Astrocyte (in vitro differentiated cells and primary cell): ENCODE data around the gene DHH. TPM values are rescaled to one million over a fixed set of nuclear protein-coding genes. Genes with fewer than 3 reads are reported as not detected.

Source experiments
- DNase-seq: peaks from one replicate; pipeline ENCODE4 v3.0.0-alpha.2; 2010; ENCODE audit warnings: low read depth
- FAIRE-seq: peaks from 2 replicates; lab custom pipeline; 2011; peaks lifted over from hg19 to GRCh38; lab: Jason Lieb, UNC
- H2AFZ ChIP-seq: 2 replicates; pipeline ENCODE4 v1.6.0; 2012; ENCODE audit warnings: low read depth, low read length, inconsistent platforms
- H3K27ac ChIP-seq: 2 replicates; pipeline ENCODE4 v1.5.1; 2011; ENCODE audit warnings: low read depth, low read length, inconsistent platforms
- H3K27me3 ChIP-seq: 2 replicates; pipeline ENCODE4 v1.6.0; 2011; ENCODE audit warnings: low read length, inconsistent platforms; ENCODE audit not compliant: insufficient read depth
- H3K36me3 ChIP-seq: 2 replicates; pipeline ENCODE4 v1.5.1; 2011; ENCODE audit warnings: low read length, inconsistent platforms; ENCODE audit not compliant: insufficient read depth
- H3K4me1 ChIP-seq: 2 replicates; pipeline ENCODE4 v1.5.1; 2011; ENCODE audit warnings: low read length, inconsistent platforms; ENCODE audit not compliant: insufficient read depth
- H3K4me2 ChIP-seq: 2 replicates; pipeline ENCODE4 v1.6.0; 2012; ENCODE audit warnings: low read length, inconsistent platforms
- H3K4me3 ChIP-seq: 2 replicates; pipeline ENCODE4 v1.5.1; 2011; ENCODE audit warnings: low read depth, mild to moderate bottlenecking, low read length, inconsistent platforms; ENCODE audit not compliant: insufficient read depth
- H3K79me2 ChIP-seq: 2 replicates; pipeline ENCODE4 v1.6.0; 2012; ENCODE audit warnings: mild to moderate bottlenecking, low read length, inconsistent platforms; ENCODE audit not compliant: insufficient read depth
- H3K9ac ChIP-seq: 2 replicates; pipeline ENCODE4 v1.6.0; 2012; ENCODE audit warnings: mild to moderate bottlenecking, low read length, inconsistent platforms
- H3K9me3 ChIP-seq: 2 replicates; pipeline ENCODE4 v1.5.1; 2012; ENCODE audit warnings: low read depth, mild to moderate bottlenecking, low read length, inconsistent platforms; ENCODE audit not compliant: insufficient read depth
- H4K20me1 ChIP-seq: 2 replicates; pipeline ENCODE4 v1.6.0; 2012; ENCODE audit warnings: low read length, inconsistent platforms; ENCODE audit not compliant: insufficient read depth
- H3K27ac Mint-ChIP-seq: one replicate; pipeline ENCODE4 v1.8.0; 2021; ENCODE audit warnings: mild to moderate bottlenecking, mixed read lengths; ENCODE audit not compliant: unreplicated experiment
- H3K27me3 Mint-ChIP-seq: one replicate; pipeline ENCODE4 v1.8.0; 2021; ENCODE audit warnings: low read depth, mixed read lengths; ENCODE audit not compliant: unreplicated experiment
- H3K36me3 Mint-ChIP-seq: one replicate; pipeline ENCODE4 v1.8.0; 2021; ENCODE audit warnings: low read depth, mixed read lengths; ENCODE audit not compliant: unreplicated experiment
- H3K4me1 Mint-ChIP-seq: one replicate; pipeline ENCODE4 v1.8.0; 2021; ENCODE audit warnings: low read depth, mixed read lengths; ENCODE audit not compliant: unreplicated experiment
- H3K4me3 Mint-ChIP-seq: one replicate; pipeline ENCODE4 v1.8.0; 2021; ENCODE audit warnings: mild to moderate bottlenecking, moderate library complexity, mixed read lengths; ENCODE audit not compliant: unreplicated experiment
- H3K9me3 Mint-ChIP-seq: one replicate; pipeline ENCODE4 v1.8.0; 2021; ENCODE audit warnings: mild to moderate bottlenecking, mixed read lengths; ENCODE audit not compliant: unreplicated experiment
- EZH2 ChIP-seq: IDR thresholded peaks from 2 replicates; pipeline ENCODE4 v1.6.1; 2012; ENCODE audit warnings: mild to moderate bottlenecking, low read length, inconsistent platforms; ENCODE audit not compliant: insufficient read depth
- total RNA-seq: library from RNA; stranded (reverse); gene quantifications from 2 replicates; pipeline ENCODE4 v1.2.1, GENCODE V29; 2021
- TF ChIP-seq, protein P1 (sequence below): IDR thresholded peaks from 2 replicates; pipeline ENCODE4 v1.5.1; 2011; ENCODE audit warnings: low read depth, mild to moderate bottlenecking, inconsistent platforms, low read length, moderate library complexity; ENCODE audit not compliant: insufficient read depth

The DHH gene
- total RNA-seq, 1 donor from 2014 or later, result 0.16 TPM

DNA sequence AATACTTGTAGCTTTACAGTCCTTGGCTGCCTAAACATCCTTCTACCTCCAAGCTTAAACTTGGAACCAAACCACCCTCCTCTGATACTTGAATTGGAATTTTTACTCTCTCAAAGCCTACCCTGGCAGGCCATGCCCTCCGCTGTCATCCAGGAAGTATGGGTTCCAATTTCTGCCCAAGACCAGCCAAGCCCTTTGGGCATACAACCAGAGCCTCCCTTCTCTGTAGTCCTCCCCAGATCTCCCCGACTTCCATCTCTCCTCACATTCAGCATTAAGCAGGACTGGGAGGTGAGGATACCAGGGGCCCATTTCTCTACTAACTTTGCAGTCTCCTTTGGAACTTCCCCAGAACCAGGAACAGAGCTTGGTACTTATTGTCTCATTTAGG, 369 bp upstream of the DHH start:
- peak overlapping the region; percentile 62 for H3K4me2 ChIP-seq
- no peaks in the 10 kb centered on the region for H3K9me3 ChIP-seq
- peak overlapping the region; percentile 68 for H3K27ac Mint-ChIP-seq

DNA sequence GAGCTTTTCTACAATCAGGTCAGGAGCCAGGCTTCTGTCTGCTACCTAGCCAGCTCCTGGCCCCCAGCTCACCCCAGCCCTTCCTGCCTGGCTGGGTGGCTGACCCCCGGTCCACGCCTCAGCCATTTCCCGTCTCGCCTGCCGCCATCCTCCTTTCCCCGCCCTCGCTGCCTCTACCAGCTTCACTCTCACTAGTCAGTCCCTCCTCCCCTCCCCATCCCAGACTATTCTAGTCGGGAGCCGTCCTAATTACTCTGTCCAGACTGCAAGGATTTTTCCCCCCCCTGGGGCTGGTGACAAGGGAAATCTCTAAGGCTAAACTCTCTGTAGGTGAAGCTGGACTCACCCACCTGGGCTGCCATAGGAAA, 825 bp downstream of the DHH start:
- Histone ChIP-seq H3K27me3 (peaks cover 56% of the 10 kb centered on the region), H3K9ac (no peak overlapping the region), H2AFZ (no peak overlapping the region), H3K27ac (no peak overlapping the region), H3K4me3 (peak overlapping the region; percentile 19), H4K20me1 (peaks cover 44% of the 10 kb centered on the region), H3K9me3 (no peaks in the 10 kb centered on the region), H3K36me3 (peaks cover 14% of the 10 kb centered on the region), H3K4me2 (peak overlapping the region; percentile 62), H3K4me1 (peaks cover 32% of the 10 kb centered on the region), H3K79me2 (no peaks in the 10 kb centered on the region)
- H3K4me3 Mint-ChIP-seq, result peak overlapping the region; percentile 40
- DNase-seq (no peak), FAIRE-seq (no peak)
- no peaks in the 10 kb centered on the region for H3K4me1 Mint-ChIP-seq
- no peak overlapping the region for H3K27ac Mint-ChIP-seq
- peaks cover 26% of the 10 kb centered on the region for H3K36me3 Mint-ChIP-seq
- TF ChIP-seq, protein P1, sequence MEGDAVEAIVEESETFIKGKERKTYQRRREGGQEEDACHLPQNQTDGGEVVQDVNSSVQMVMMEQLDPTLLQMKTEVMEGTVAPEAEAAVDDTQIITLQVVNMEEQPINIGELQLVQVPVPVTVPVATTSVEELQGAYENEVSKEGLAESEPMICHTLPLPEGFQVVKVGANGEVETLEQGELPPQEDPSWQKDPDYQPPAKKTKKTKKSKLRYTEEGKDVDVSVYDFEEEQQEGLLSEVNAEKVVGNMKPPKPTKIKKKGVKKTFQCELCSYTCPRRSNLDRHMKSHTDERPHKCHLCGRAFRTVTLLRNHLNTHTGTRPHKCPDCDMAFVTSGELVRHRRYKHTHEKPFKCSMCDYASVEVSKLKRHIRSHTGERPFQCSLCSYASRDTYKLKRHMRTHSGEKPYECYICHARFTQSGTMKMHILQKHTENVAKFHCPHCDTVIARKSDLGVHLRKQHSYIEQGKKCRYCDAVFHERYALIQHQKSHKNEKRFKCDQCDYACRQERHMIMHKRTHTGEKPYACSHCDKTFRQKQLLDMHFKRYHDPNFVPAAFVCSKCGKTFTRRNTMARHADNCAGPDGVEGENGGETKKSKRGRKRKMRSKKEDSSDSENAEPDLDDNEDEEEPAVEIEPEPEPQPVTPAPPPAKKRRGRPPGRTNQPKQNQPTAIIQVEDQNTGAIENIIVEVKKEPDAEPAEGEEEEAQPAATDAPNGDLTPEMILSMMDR, result no peak
- no peak for TF ChIP-seq EZH2
- peaks cover 36% of the 10 kb centered on the region for H3K27me3 Mint-ChIP-seq
- H3K9me3 Mint-ChIP-seq, result no peaks in the 10 kb centered on the region

More for the DNA sequence above, 369 bp upstream of the DHH start:
- Histone ChIP-seq H3K27ac (no peak overlapping the region), H4K20me1 (peaks cover 38% of the 10 kb centered on the region), H3K27me3 (peaks cover 44% of the 10 kb centered on the region), H3K4me3 (no peak overlapping the region), H2AFZ (no peak overlapping the region), H3K9ac (no peak overlapping the region), H3K36me3 (peaks cover 17% of the 10 kb centered on the region), H3K4me1 (peaks cover 27% of the 10 kb centered on the region), H3K79me2 (no peaks in the 10 kb centered on the region)
- Mint-ChIP-seq H3K4me1 (no peaks in the 10 kb centered on the region), H3K9me3 (no peaks in the 10 kb centered on the region), H3K4me3 (no peak overlapping the region), H3K27me3 (peaks cover 35% of the 10 kb centered on the region), H3K36me3 (peaks cover 28% of the 10 kb centered on the region)
- TF ChIP-seq, protein P1, result no peak
- no peak for TF ChIP-seq EZH2
- FAIRE-seq (no peak), DNase-seq (no peak)

GRCh38 chr12:49092816-49093406, 1.7 kb downstream of the DHH start:
- peaks cover 45% of the 10 kb centered on the region for H3K27me3 Mint-ChIP-seq
- H3K27ac Mint-ChIP-seq, result no peak overlapping the region
- no peak for TF ChIP-seq EZH2
- TF ChIP-seq, protein P1, result no peak
- Histone ChIP-seq H3K9me3 (no peaks in the 10 kb centered on the region), H2AFZ (no peak overlapping the region), H3K79me2 (no peaks in the 10 kb centered on the region), H3K27me3 (peaks cover 60% of the 10 kb centered on the region), H3K36me3 (peaks cover 11% of the 10 kb centered on the region), H3K9ac (no peak overlapping the region), H3K27ac (no peak overlapping the region), H4K20me1 (peaks cover 43% of the 10 kb centered on the region), H3K4me3 (no peak overlapping the region), H3K4me1 (peaks cover 32% of the 10 kb centered on the region), H3K4me2 (no peak overlapping the region)
- peaks cover 3% of the 10 kb centered on the region for H3K4me1 Mint-ChIP-seq
- no peaks in the 10 kb centered on the region for H3K9me3 Mint-ChIP-seq
- DNase-seq (no peak), FAIRE-seq (no peak)
- H3K36me3 Mint-ChIP-seq, result peaks cover 22% of the 10 kb centered on the region
- H3K4me3 Mint-ChIP-seq, result peak overlapping the region; percentile 67
